Dermis microvascular lymphatic vessel endothelial cell (primary cell): ENCODE measurements around the gene TCFL5. TPM values are rescaled to one million over a fixed set of nuclear protein-coding genes. Genes with fewer than 3 reads are reported as not detected.
A peak's percentile ranks its signal among the peaks of the same experiment; 100 is the strongest.

Experiments
- DNase-seq, 2 donors: peaks; one replicate each; pipeline versions ENCODE4 v3.0.0 to v3.0.0-alpha.2; 2010; ENCODE audit warnings: low read depth in 2 of 2
- total RNA-seq: library from RNA; depleted of rRNA; stranded (reverse); fragments of >200 nt; gene quantifications from 2 replicates; pipeline ENCODE4 v1.2.1, GENCODE V29; 2014

The TCFL5 gene
- total RNA-seq, 1 donor from 2014 or later, result 9.5 TPM

- DNase-seq, result no peak
Observed at GRCh38 chr20:62799036-62799435, 62.6 kb downstream of the TCFL5 start.

GRCh38 chr20:62797671-62798532 is 63.7 kb downstream of the TCFL5 start:
- no peak for DNase-seq

- no peak for DNase-seq
Observed at GRCh38 chr20:62796699-62797491, 64.7 kb downstream of the TCFL5 start.

- DNase-seq, result peak in 1 of 2 donors; percentile 66
Observed at GRCh38 chr20:62795023-62795761, 66.4 kb downstream of the TCFL5 start.

- peak; percentile 84 to 96 for DNase-seq
Observed at GRCh38 chr20:62794007-62794724, 67.5 kb downstream of the TCFL5 start.

GRCh38 chr20:62793757-62794006 is 67.9 kb downstream of the TCFL5 start:
- DNase-seq, result no peak

- no peak for DNase-seq
Observed at GRCh38 chr20:62792940-62793756, 68.5 kb downstream of the TCFL5 start.

GRCh38 chr20:62792182-62792939 is 69.3 kb downstream of the TCFL5 start:
- DNase-seq, result no peak

- DNase-seq, result peak; percentile 81 to 94
Observed at GRCh38 chr20:62791301-62792181, 70.1 kb downstream of the TCFL5 start.

Other genes with a start within 250 kb of the TCFL5 start
- 0.51 and 0.90 TPM in 2 replicates for gene SLCO4A1, start 219.3 kb downstream of the TCFL5 start, total RNA-seq
- under 0.01 TPM in 2 replicates for gene NTSR1, start 153.0 kb downstream of the TCFL5 start, total RNA-seq
- gene MRGBP, start 65.3 kb downstream of the TCFL5 start, total RNA-seq, result 15.4 and 17.1 TPM in 2 replicates
- gene OGFR, start 57.0 kb downstream of the TCFL5 start, total RNA-seq, result 18.2 and 29.2 TPM in 2 replicates
- 0.38 and 1.0 TPM in 2 replicates for gene COL9A3, start 44.8 kb downstream of the TCFL5 start, total RNA-seq
- 20.4 and 29.5 TPM in 2 replicates for gene DIDO1, start 64.7 kb upstream of the TCFL5 start, total RNA-seq
- gene GID8, start 76.3 kb upstream of the TCFL5 start, total RNA-seq, result 34.8 and 41.7 TPM in 2 replicates
- gene SLC17A9, start 90.9 kb upstream of the TCFL5 start, total RNA-seq, result 5.4 and 6.2 TPM in 2 replicates
- not detected in 2 replicates for gene BHLHE23, start 145.1 kb upstream of the TCFL5 start, total RNA-seq